ENCODE results near the gene DKKL1. TPM values are rescaled to one million over a fixed set of nuclear protein-coding genes. Genes with fewer than 3 reads are reported as not detected.
"Not testable (repeated sequence)": the region's sequence is repeated elsewhere in the genome, so short reads cannot be mapped to it uniquely, and the experiment has no call there.

Gene DKKL1
- total RNA-seq, 1 experiment from 2014 or later = not detected

DNA sequence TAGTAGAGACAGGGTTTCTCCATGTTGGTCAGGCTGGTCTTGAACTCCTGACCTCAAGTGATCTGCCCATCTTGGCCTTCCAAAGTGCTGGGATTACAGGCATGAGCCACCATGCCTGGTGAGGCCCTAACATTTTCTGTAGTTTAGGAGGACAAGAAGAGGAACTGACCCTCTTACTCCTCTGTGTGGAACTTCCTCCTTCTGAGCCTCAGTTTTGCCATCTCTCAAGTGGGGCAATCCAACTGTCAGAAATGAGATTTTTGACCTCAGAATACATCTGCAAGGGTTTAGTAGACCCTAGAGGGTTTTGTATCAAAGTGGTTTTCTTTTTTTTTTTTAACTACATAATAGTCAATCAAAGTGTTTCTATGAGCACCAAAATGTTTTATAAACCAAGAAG lies 2.4 kb downstream of the DKKL1 start:
- intact Hi-C loops (cut with micrococcal nuclease; ENCODE audit: unreplicated experiment) = no loop called here
- ChIA-PET CTCF (interaction anchor here (0.7 kb wide), 1 partner anchor 447 kb away, joined by 14 read pairs; the partner anchor contains the start of gene FUZ), POLR2A (ENCODE audit: unreplicated experiment) (interaction anchor here (0.5 to 0.7 kb wide), 2 partner anchors 96 to 237 kb away, joined by 5 read pairs; no protein-coding TSS in a partner anchor)
- no TSS peak for BruUV-seq (replicated peaks)
- H3K36me3 ChIP-seq (ENCODE audit: low read depth) = no peaks in the 10 kb centered on the region
- no peak for DNase-seq
- H3K27ac ChIP-seq = no peak overlapping the region
- no peak overlapping the region for H2AFZ ChIP-seq
- peaks cover 17% of the 10 kb centered on the region for H3K9me3 ChIP-seq (ENCODE audit: insufficient read depth, low read depth)
- H3K4me1 ChIP-seq (replicated peaks; ENCODE audit: insufficient read depth) = 0 out of 2 replicates have a peak, but pooled peaks cover 10% of the 10 kb centered on the region
- peaks cover 21% of the 10 kb centered on the region; the same call in 1 of the 2 replicates for H3K27me3 ChIP-seq (ENCODE audit: insufficient read depth, low read depth)
- no peak overlapping the region for H3K4me2 ChIP-seq
- no peaks in the 10 kb centered on the region for H3K9me2 ChIP-seq (ENCODE audit: insufficient read depth)
- no peak overlapping the region for H3K4me3 ChIP-seq
- no peak for TF ChIP-seq EZH2 (IDR thresholded peaks at IDR 0.05; ENCODE audit: low read depth)
- TF ChIP-seq, protein P1, sequence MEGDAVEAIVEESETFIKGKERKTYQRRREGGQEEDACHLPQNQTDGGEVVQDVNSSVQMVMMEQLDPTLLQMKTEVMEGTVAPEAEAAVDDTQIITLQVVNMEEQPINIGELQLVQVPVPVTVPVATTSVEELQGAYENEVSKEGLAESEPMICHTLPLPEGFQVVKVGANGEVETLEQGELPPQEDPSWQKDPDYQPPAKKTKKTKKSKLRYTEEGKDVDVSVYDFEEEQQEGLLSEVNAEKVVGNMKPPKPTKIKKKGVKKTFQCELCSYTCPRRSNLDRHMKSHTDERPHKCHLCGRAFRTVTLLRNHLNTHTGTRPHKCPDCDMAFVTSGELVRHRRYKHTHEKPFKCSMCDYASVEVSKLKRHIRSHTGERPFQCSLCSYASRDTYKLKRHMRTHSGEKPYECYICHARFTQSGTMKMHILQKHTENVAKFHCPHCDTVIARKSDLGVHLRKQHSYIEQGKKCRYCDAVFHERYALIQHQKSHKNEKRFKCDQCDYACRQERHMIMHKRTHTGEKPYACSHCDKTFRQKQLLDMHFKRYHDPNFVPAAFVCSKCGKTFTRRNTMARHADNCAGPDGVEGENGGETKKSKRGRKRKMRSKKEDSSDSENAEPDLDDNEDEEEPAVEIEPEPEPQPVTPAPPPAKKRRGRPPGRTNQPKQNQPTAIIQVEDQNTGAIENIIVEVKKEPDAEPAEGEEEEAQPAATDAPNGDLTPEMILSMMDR (conservative IDR thresholded peaks at IDR 0.05) = no peak
- H3K79me2 ChIP-seq (ENCODE audit: low read depth) = no peaks in the 10 kb centered on the region
- H3F3A ChIP-seq (ENCODE audit: insufficient read depth, low read depth) = peaks cover 5% of the 10 kb centered on the region; the same call in 1 of the 2 replicates
- no peaks in the 10 kb centered on the region for H4K20me1 ChIP-seq (ENCODE audit: insufficient read depth)

DNA sequence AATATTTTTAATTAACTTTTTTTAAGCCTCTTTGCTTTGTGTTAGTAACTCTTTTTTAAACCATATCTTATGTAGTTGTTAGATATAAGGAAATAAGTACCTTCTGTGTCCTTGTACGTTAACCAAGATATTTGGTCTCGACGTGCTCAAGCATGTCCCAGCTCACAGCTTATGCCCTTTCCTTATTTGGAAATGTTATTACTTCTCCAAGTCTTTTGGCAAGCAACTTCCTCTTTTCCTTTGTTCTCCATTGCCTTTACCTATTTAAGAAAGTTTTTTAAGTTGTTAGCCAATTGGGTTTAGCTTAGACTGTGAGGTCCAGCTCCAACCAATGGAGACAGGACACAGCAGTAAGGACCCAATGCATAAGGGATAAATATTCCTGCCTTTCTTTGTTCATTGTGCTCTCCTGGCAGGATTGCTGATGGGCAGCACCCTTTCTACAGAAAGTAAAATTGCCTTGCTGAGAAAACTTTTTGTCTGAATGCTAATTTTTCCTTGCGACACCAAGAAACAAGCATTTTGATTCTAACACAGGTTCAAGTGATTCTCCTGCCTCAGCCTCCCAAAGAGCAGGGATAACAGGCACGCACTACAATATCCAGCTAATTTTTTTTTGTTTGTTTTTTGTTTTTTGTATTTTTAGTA lies 5.2 kb downstream of the DKKL1 start:
- TF ChIP-seq, protein P1 (conservative IDR thresholded peaks at IDR 0.05) = no peak
- TF ChIP-seq EZH2 (IDR thresholded peaks at IDR 0.05; ENCODE audit: low read depth) = no peak

DNA sequence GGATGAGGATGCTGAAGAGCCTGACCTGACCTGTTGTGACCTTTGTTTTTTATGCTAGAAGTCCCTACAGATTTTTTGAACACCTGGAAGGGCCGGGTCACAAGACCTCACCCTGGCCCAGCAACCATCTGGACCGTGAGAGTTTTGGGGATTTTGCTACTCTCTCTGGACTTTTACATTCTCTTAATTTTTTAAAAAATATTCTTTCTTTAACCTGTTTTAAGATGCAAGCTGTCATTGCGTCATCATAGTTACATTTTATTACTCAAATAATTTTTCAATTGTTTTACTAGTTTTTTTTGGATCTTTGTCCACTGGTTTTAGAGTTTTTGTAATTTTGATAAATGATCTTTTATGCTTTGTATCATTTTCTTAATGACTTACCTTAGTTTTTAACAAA lies 7.5 kb downstream of the DKKL1 start:
- Histone ChIP-seq H3K4me3 (no peak overlapping the region), H3K79me2 (ENCODE audit: low read depth) (no peaks in the 10 kb centered on the region), H3K27ac (no peak overlapping the region), H3K36me3 (ENCODE audit: low read depth) (no peaks in the 10 kb centered on the region), H3K4me2 (no peak overlapping the region), H3K9me3 (ENCODE audit: insufficient read depth, low read depth) (peaks cover 17% of the 10 kb centered on the region), H4K20me1 (ENCODE audit: insufficient read depth) (no peaks in the 10 kb centered on the region), H3K4me1 (replicated peaks; ENCODE audit: insufficient read depth) (no peaks in the 10 kb centered on the region), H3F3A (ENCODE audit: insufficient read depth, low read depth) (no peaks in the 10 kb centered on the region), H3K27me3 (ENCODE audit: insufficient read depth, low read depth) (peaks cover 45% of the 10 kb centered on the region; the same call in 1 of the 2 replicates), H2AFZ (no peak overlapping the region), H3K9me2 (ENCODE audit: insufficient read depth) (no peaks in the 10 kb centered on the region)
- ChIA-PET POLR2A (ENCODE audit: unreplicated experiment) (no interaction called here), CTCF (no interaction called here)
- intact Hi-C loops (cut with micrococcal nuclease; ENCODE audit: unreplicated experiment) = no loop called here
- DNase-seq = no peak
- no TSS peak for BruUV-seq (replicated peaks)
- TF ChIP-seq, protein P1 (conservative IDR thresholded peaks at IDR 0.05) = no peak
- no peak for TF ChIP-seq EZH2 (IDR thresholded peaks at IDR 0.05; ENCODE audit: low read depth)

More for the DNA sequence above, 5.2 kb downstream of the DKKL1 start:
- Histone ChIP-seq H2AFZ (no peak overlapping the region), H3K4me2 (no peak overlapping the region), H3K27me3 (ENCODE audit: insufficient read depth, low read depth) (peaks cover 28% of the 10 kb centered on the region; the same call in 1 of the 2 replicates), H3F3A (ENCODE audit: insufficient read depth, low read depth) (no peaks in the 10 kb centered on the region), H3K4me1 (replicated peaks; ENCODE audit: insufficient read depth) (0 out of 2 replicates have a peak, but pooled peaks cover 3% of the 10 kb centered on the region), H3K36me3 (ENCODE audit: low read depth) (no peaks in the 10 kb centered on the region), H4K20me1 (ENCODE audit: insufficient read depth) (no peaks in the 10 kb centered on the region), H3K27ac (no peak overlapping the region), H3K79me2 (ENCODE audit: low read depth) (no peaks in the 10 kb centered on the region), H3K9me3 (ENCODE audit: insufficient read depth, low read depth) (peaks cover 17% of the 10 kb centered on the region), H3K4me3 (no peak overlapping the region), H3K9me2 (ENCODE audit: insufficient read depth) (no peaks in the 10 kb centered on the region)
- no peak for DNase-seq
- CTCF ChIA-PET = no interaction called here
- no TSS peak for BruUV-seq (replicated peaks)
- POLR2A ChIA-PET (ENCODE audit: unreplicated experiment) = no interaction called here
- intact Hi-C loops (cut with micrococcal nuclease; ENCODE audit: unreplicated experiment) = no loop called here

DNA sequence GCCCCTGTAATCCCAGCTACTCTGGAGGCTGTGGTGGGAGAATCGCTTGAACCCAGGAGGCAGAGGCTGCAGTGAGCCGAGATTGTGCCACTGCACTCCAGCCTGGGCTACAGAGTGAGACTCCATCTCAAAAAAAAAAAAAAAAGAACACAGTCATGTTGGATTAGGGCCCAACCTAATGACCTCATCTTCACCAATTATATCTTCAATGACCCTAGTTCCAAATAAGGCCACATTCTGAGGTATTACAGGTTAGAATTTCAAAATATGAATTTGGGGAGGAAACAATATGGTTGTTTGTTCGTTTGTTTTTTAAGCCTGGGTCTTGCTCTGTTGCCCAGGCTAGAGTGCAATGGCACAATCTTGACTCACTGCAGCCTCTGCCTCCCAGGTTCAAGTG lies 9.5 kb downstream of the DKKL1 start:
- BruUV-seq (replicated peaks); H2AFZ ChIP-seq; intact Hi-C loops (cut with micrococcal nuclease; ENCODE audit: unreplicated experiment); H3F3A ChIP-seq (ENCODE audit: insufficient read depth, low read depth); H4K20me1 ChIP-seq (ENCODE audit: insufficient read depth); H3K36me3 ChIP-seq (ENCODE audit: low read depth); H3K4me2 ChIP-seq; CTCF ChIA-PET; POLR2A ChIA-PET (ENCODE audit: unreplicated experiment); H3K9me2 ChIP-seq (ENCODE audit: insufficient read depth); H3K79me2 ChIP-seq (ENCODE audit: low read depth); DNase-seq; H3K27ac ChIP-seq; H3K4me1 ChIP-seq (replicated peaks; ENCODE audit: insufficient read depth); H3K4me3 ChIP-seq: not testable (repeated sequence)
- H3K27me3 ChIP-seq (ENCODE audit: insufficient read depth, low read depth) = peaks cover 45% of the 10 kb centered on the region; the same call in 1 of the 2 replicates
- H3K9me3 ChIP-seq (ENCODE audit: insufficient read depth, low read depth) = peaks cover 17% of the 10 kb centered on the region
